Activated T-helper 1 cell treated with Interleukin-2 at 50 U/mL for 16 hours (primary cell): Measurements from ENCODE around the gene TUBGCP5.
"Not testable (repeated sequence)": the region's sequence is repeated elsewhere in the genome, so short reads cannot be mapped to it uniquely, and the experiment has no call there.

ENCODE experiments used
- DNase-seq: peaks from one replicate; pipeline ENCODE4 v3.0.0-alpha.2; 2020; ENCODE audit warnings: low read depth

TUBGCP5 gene

GRCh38 chr15:23041736-23042135 lies 2.4 kb upstream of the TUBGCP5 start:
- DNase-seq, result not testable (repeated sequence)

GRCh38 chr15:23039917-23040281 lies 530 bp upstream of the TUBGCP5 start:
- DNase-seq, result no peak

GRCh38 chr15:23038726-23039142 lies 635 bp downstream of the TUBGCP5 start:
- DNase-seq, result no peak

GRCh38 chr15:23035964-23036566 lies 3.3 kb downstream of the TUBGCP5 start:
- peak; percentile 18 for DNase-seq

- DNase-seq, result no peak
Measured at GRCh38 chr15:23033979-23034378, 5.4 kb downstream of the TUBGCP5 start.

GRCh38 chr15:23026218-23026617 lies 13.2 kb downstream of the TUBGCP5 start:
- DNase-seq, result no peak

- DNase-seq, result no peak
Measured at GRCh38 chr15:23022156-23022555, 17.2 kb downstream of the TUBGCP5 start.

- DNase-seq, result no peak
Measured at GRCh38 chr15:23014394-23015000, 24.9 kb downstream of the TUBGCP5 start.

GRCh38 chr15:23013681-23014080 lies 25.7 kb downstream of the TUBGCP5 start:
- no peak for DNase-seq

- not testable (repeated sequence) for DNase-seq
Measured at GRCh38 chr15:23012616-23013015, 26.8 kb downstream of the TUBGCP5 start.

- no peak for DNase-seq
Measured at GRCh38 chr15:23003736-23004135, 35.6 kb downstream of the TUBGCP5 start.

- DNase-seq, result no peak
Measured at GRCh38 chr15:23002920-23003319, 36.4 kb downstream of the TUBGCP5 start.

GRCh38 chr15:22995795-22996194 lies 43.6 kb downstream of the TUBGCP5 start:
- no peak for DNase-seq

- no peak for DNase-seq
Measured at GRCh38 chr15:22992024-22992326, 47.4 kb downstream of the TUBGCP5 start.

- DNase-seq, result no peak
Measured at GRCh38 chr15:22989576-22990477, 49.5 kb downstream of the TUBGCP5 start.

GRCh38 chr15:22988811-22989210 lies 50.6 kb downstream of the TUBGCP5 start:
- no peak for DNase-seq

- DNase-seq, result not testable (repeated sequence)
Measured at GRCh38 chr15:22981931-22982330, 57.4 kb downstream of the TUBGCP5 start.

GRCh38 chr15:22981051-22981840 lies 58.1 kb downstream of the TUBGCP5 start:
- no peak for DNase-seq

GRCh38 chr15:22980189-22981050 lies 58.9 kb downstream of the TUBGCP5 start, which contains the start of gene CYFIP1:
Gene CYFIP1, minus strand, starts transcription at chr15:22980368. Its CDS starts 33,083 bp downstream, at chr15:22947285.
- DNase-seq, result no peak

- DNase-seq, result peak; percentile 9
Measured at GRCh38 chr15:22979238-22980188, 59.9 kb downstream of the TUBGCP5 start.
